H1 (cell line): ENCODE results near the gene GNB1. TPM values are rescaled to one million over a fixed set of nuclear protein-coding genes. Genes with fewer than 3 reads are reported as not detected.

ENCODE experiments used
- CTCF ChIA-PET: fragments of 300-600 bp; sonication (Branson Sonifier 250); formaldehyde crosslinking; loops from one replicate; lab custom pipeline; 2021; ENCODE audit not compliant: partially characterized antibody; lab: Charles Lee
- POLR2A ChIA-PET: fragments of 300-600 bp; sonication (Branson Sonifier 250); formaldehyde crosslinking; loops from one replicate; lab custom pipeline; 2021; ENCODE audit warnings: inconsistent platforms; ENCODE audit not compliant: partially characterized antibody; lab: Charles Lee
- DNase-seq, 2 experiments: peaks; one replicate each; pipeline versions ENCODE4 v3.0.0 to v3.0.0-alpha.2; 2010 to 2022; ENCODE audit warnings: low spot score in 2 of 2, low read depth in 1 of 2, mixed read lengths in 1 of 2
- FAIRE-seq: peaks from 2 replicates; lab custom pipeline; 2011; peaks lifted over from hg19 to GRCh38; lab: Jason Lieb, UNC
- H2AFZ ChIP-seq: 2 replicates; pipeline ENCODE4 v1.8.1; 2012; ENCODE audit warnings: low read length, inconsistent platforms
- H2AK5ac ChIP-seq: 2 replicates; pipeline ENCODE4 v1.6.1; 2013; ENCODE audit warnings: low read depth, low read length
- H2BK120ac ChIP-seq: replicated peaks from 2 replicates; pipeline ENCODE3; 2013; ENCODE audit warnings: low read depth, low read length, inconsistent platforms
- H2BK12ac ChIP-seq: 2 replicates; pipeline ENCODE4 v1.6.1; 2013; ENCODE audit warnings: low read depth, low read length
- H2BK15ac ChIP-seq: 2 replicates; pipeline ENCODE4 v1.6.1; 2013; ENCODE audit warnings: low read length
- H2BK20ac ChIP-seq: 2 replicates; pipeline ENCODE4 v1.6.1; 2013; ENCODE audit warnings: low read length
- H2BK5ac ChIP-seq: 2 replicates; pipeline ENCODE4 v1.6.1; 2013; ENCODE audit warnings: low read depth, low read length
- H3K14ac ChIP-seq: 2 replicates; pipeline ENCODE4 v1.6.1; 2013; ENCODE audit warnings: inconsistent platforms; ENCODE audit not compliant: insufficient read length
- H3K18ac ChIP-seq: 2 replicates; pipeline ENCODE4 v1.6.1; 2013; ENCODE audit warnings: low read length; ENCODE audit errors: extremely low read depth
- H3K23ac ChIP-seq: 2 replicates; pipeline ENCODE4 v1.6.1; 2013; ENCODE audit warnings: inconsistent platforms; ENCODE audit not compliant: insufficient read length
- H3K23me2 ChIP-seq: 2 replicates; pipeline ENCODE4 v1.6.1; 2013; ENCODE audit warnings: low read depth, low read length
- H3K27ac ChIP-seq: 2 replicates; pipeline ENCODE4 v1.6.1; 2011; ENCODE audit warnings: low read depth, low read length, inconsistent platforms
- H3K27me3 ChIP-seq, 4 experiments: replicated peaks in 1 of 4; 1 replicate in 1 of 4; 2 replicates in 3 of 4; pipeline versions ENCODE4 v1.6.1 to v1.8.1; 2011 to 2013; ENCODE audit warnings: low read length in 3 of 4, mild to moderate bottlenecking in 3 of 4, inconsistent platforms in 2 of 4, mixed read lengths in 2 of 4, moderate library complexity in 1 of 4; ENCODE audit not compliant: control insufficient read depth in 3 of 4, insufficient read depth in 3 of 4; ENCODE audit errors: extremely low read depth in 1 of 4
- H3K36me3 ChIP-seq, 4 experiments: 2 replicates each; pipeline versions ENCODE4 v1.6.1 to v1.8.1; 2011 to 2013; ENCODE audit warnings: mild to moderate bottlenecking in 4 of 4, low read length in 3 of 4, moderate library complexity in 2 of 4, control low read depth in 1 of 4, inconsistent platforms in 1 of 4; ENCODE audit not compliant: insufficient read depth in 4 of 4, control insufficient read depth in 2 of 4
- H3K4ac ChIP-seq: replicated peaks from 2 replicates; pipeline ENCODE3; 2013; ENCODE audit warnings: low read length, low read depth, mixed read lengths, inconsistent platforms; ENCODE audit not compliant: insufficient read length
- H3K4me1 ChIP-seq, 4 experiments: replicated peaks in 1 of 4; 1 replicate in 1 of 4; 2 replicates in 3 of 4; pipeline versions ENCODE4 v1.6.1 to v1.8.1; 2011 to 2013; ENCODE audit warnings: low read length in 3 of 4, inconsistent platforms in 2 of 4, mixed read lengths in 1 of 4; ENCODE audit not compliant: insufficient read depth in 4 of 4, control insufficient read depth in 3 of 4
- H3K4me2 ChIP-seq, 2 experiments: 2 replicates each; pipeline versions ENCODE4 v1.6.1 to v1.8.1; 2011 to 2013; ENCODE audit warnings: low read depth in 2 of 2, low read length in 2 of 2, control low read depth in 1 of 2, inconsistent platforms in 1 of 2, mild to moderate bottlenecking in 1 of 2; ENCODE audit not compliant: insufficient read depth in 1 of 2
- H3K4me3 ChIP-seq, 4 experiments: fragments of 200-600, 300-600 bp in 1 of 4; sonication (generic), shearing (Covaris generic), sonication (Bioruptor Twin) in 1 of 4; 2 replicates each; pipeline versions ENCODE4 v1.5.1 to v1.8.1; 2011 to 2016; ENCODE audit warnings: low read length in 4 of 4, low read depth in 3 of 4, control low read depth in 2 of 4, inconsistent platforms in 2 of 4, mild to moderate bottlenecking in 2 of 4, mixed read lengths in 1 of 4, moderate library complexity in 1 of 4; ENCODE audit not compliant: insufficient read depth in 2 of 4; ENCODE audit errors: extremely low read depth in 1 of 4
- H3K56ac ChIP-seq: replicated peaks from 2 replicates; pipeline ENCODE3; 2013; ENCODE audit warnings: low read depth, mild to moderate bottlenecking, mixed read lengths, low read length, inconsistent platforms; ENCODE audit not compliant: insufficient read length
- H3K79me1 ChIP-seq: 2 replicates; pipeline ENCODE4 v1.6.1; 2013; ENCODE audit warnings: low read depth, low read length, control low read depth
- H3K79me2 ChIP-seq, 2 experiments: 2 replicates each; pipeline versions ENCODE4 v1.6.1 to v1.8.1; 2012 to 2013; ENCODE audit warnings: low read length in 2 of 2, mild to moderate bottlenecking in 2 of 2, inconsistent platforms in 1 of 2; ENCODE audit not compliant: insufficient read depth in 2 of 2, control insufficient read depth in 1 of 2
- H3K9ac ChIP-seq, 4 experiments: replicated peaks in 1 of 4; 1 replicate in 1 of 4; 2 replicates in 3 of 4; pipeline versions ENCODE4 v1.6.1 to v1.8.1; 2011 to 2013; ENCODE audit warnings: low read depth in 3 of 4, low read length in 3 of 4, control low read depth in 2 of 4, mild to moderate bottlenecking in 2 of 4, moderate library complexity in 2 of 4, inconsistent platforms in 1 of 4; ENCODE audit errors: extremely low read depth in 1 of 4
- H3K9me3 ChIP-seq, 2 experiments: 2 replicates each; pipeline versions ENCODE4 v1.6.1 to v1.8.1; 2012 to 2013; ENCODE audit warnings: mild to moderate bottlenecking in 2 of 2, moderate library complexity in 2 of 2, control low read depth in 1 of 2, inconsistent platforms in 1 of 2, low read depth in 1 of 2, low read length in 1 of 2, mixed read lengths in 1 of 2; ENCODE audit not compliant: insufficient read depth in 2 of 2
- H4K20me1 ChIP-seq, 2 experiments: replicated peaks in 1 of 2; 2 replicates each; pipeline versions ENCODE3 to v1.8.1; 2011 to 2013; ENCODE audit warnings: inconsistent platforms in 2 of 2, low read length in 2 of 2, mild to moderate bottlenecking in 1 of 2; ENCODE audit not compliant: insufficient read depth in 2 of 2, control insufficient read depth in 1 of 2
- H4K5ac ChIP-seq: 2 replicates; pipeline ENCODE4 v1.6.1; 2013; ENCODE audit warnings: low read length, low read depth, mixed read lengths, inconsistent platforms; ENCODE audit not compliant: insufficient read length
- H4K8ac ChIP-seq: 2 replicates; pipeline ENCODE4 v1.8.0; 2013; ENCODE audit warnings: mild to moderate bottlenecking, moderate library complexity, low read length, inconsistent platforms; ENCODE audit not compliant: insufficient read depth; ENCODE audit errors: extremely low read depth
- H4K91ac ChIP-seq: replicated peaks from 2 replicates; pipeline ENCODE3; 2013; ENCODE audit warnings: low read length, mixed read lengths, inconsistent platforms; ENCODE audit not compliant: insufficient read length
- ATF3 ChIP-seq: IDR thresholded peaks from 2 replicates; pipeline ENCODE4 v1.6.1; 2011; ENCODE audit warnings: low read depth, mild to moderate bottlenecking, low read length; ENCODE audit not compliant: insufficient read depth
- CTCF ChIP-seq, 3 experiments: IDR thresholded peaks; 1 replicate in 2 of 3; 2 replicates in 1 of 3; pipeline versions ENCODE4 v1.5.1 to v1.6.1; 2011; ENCODE audit warnings: low read length in 3 of 3, mild to moderate bottlenecking in 3 of 3, inconsistent platforms in 2 of 3, low read depth in 1 of 3, moderate library complexity in 1 of 3; ENCODE audit not compliant: insufficient read depth in 1 of 3; ENCODE audit errors: control extremely low read depth in 1 of 3
- GTF2F1 ChIP-seq: IDR thresholded peaks from 2 replicates; pipeline ENCODE4 v1.6.1; 2012; ENCODE audit warnings: low read depth, low read length, improper control_type of control experiment, borderline replicate concordance
- MAX ChIP-seq: IDR thresholded peaks from 2 replicates; pipeline ENCODE4 v1.6.1; 2012; ENCODE audit warnings: inconsistent platforms
- PHF8 ChIP-seq: fragments of 200-600 bp; sonication (generic); conservative IDR thresholded peaks from 2 replicates; pipeline ENCODE4 v1.7.1; 2012; ENCODE audit warnings: low read depth, mild to moderate bottlenecking, inconsistent platforms, low read length, moderate library complexity
- RFX5 ChIP-seq: IDR thresholded peaks from 2 replicates; pipeline ENCODE4 v1.6.1; 2011; ENCODE audit warnings: low read depth, low read length, improper control_type of control experiment, borderline replicate concordance
- TEAD4 ChIP-seq: IDR thresholded peaks from 2 replicates; pipeline ENCODE4 v1.6.1; 2012; ENCODE audit warnings: low read depth, low read length, inconsistent platforms, mixed read lengths
- ZNF274 ChIP-seq: IDR thresholded peaks from 2 replicates; pipeline ENCODE4 v1.7.0; 2012; ENCODE audit warnings: low read length, borderline replicate concordance; ENCODE audit errors: extremely low read depth
- WGBS, 2 experiments: shearing (Covaris generic) in 1 of 2; methylation state at CpG; one replicate each; pipeline versions ENCODE4 v1.1.6 to v1.1.7; 2013 to 2015; ENCODE audit warnings: low lambda C conversion rate in 2 of 2, mixed read lengths in 2 of 2, inconsistent platforms in 1 of 2, low coverage in 1 of 2, missing lambda C conversion rate in 1 of 2; ENCODE audit not compliant: insufficient replicate concordance in 2 of 2, insufficient coverage in 1 of 2, insufficient read length in 1 of 2; ENCODE audit errors: extremely low coverage in 1 of 2, missing lambda C conversion rate in 1 of 2; 5-methylcytosine and 5-hydroxymethylcytosine counted together
- polyA plus RNA-seq, 7 experiments: library from polyadenylated mRNA; depleted of rRNA in 3 of 7; stranded (reverse) in 5 of 7; unstranded in 2 of 7; fragments of >200 nt in 5 of 7; fragments of 200-250 nt in 2 of 7; gene quantifications; 1 replicate in 5 of 7; 2 replicates in 1 of 7; 4 replicates in 1 of 7; pipeline versions ENCODE4 v1.2.1 to v1.2.3, GENCODE V29; 2011 to 2013; ENCODE audit warnings: missing spikeins in 2 of 7, mixed read lengths in 2 of 7
- total RNA-seq: library from RNA; stranded (reverse); fragmentation: NEBNext Ultra II Directional; extraction: Animal tissue kit (Norgen Biotek cat#: 25700); gene quantifications from 2 replicates; pipeline ENCODE4 v1.2.1, GENCODE V29; 2021

Gene GNB1
- total and polyA plus RNA-seq, 2 of the 8 experiments (the other 6 are each of a cell fraction or from before 2014, with no cell fraction given) = 343 to 382 TPM

GRCh38 chr1:1808206-1808605, 82.7 kb downstream of the GNB1 start:
- Histone ChIP-seq H3K18ac (no peak overlapping the region), H3K56ac (no peak overlapping the region), H3K23ac (no peak overlapping the region), H2BK120ac (no peak overlapping the region), H4K8ac (no peak overlapping the region), H3K4me1 (no peaks in the 10 kb centered on the region), H2BK5ac (no peak overlapping the region), H2BK20ac (no peak overlapping the region), H3K9ac (no peak overlapping the region), H3K4ac (no peak overlapping the region), H4K5ac (no peak overlapping the region), H4K20me1 (peaks cover 2 to 5% of the 10 kb centered on the region in 2 experiments), H3K27me3 (no peaks in the 10 kb centered on the region), H4K91ac (no peak overlapping the region), H3K23me2 (no peaks in the 10 kb centered on the region), H3K4me3 (no peak overlapping the region), H2BK15ac (no peak overlapping the region), H3K27ac (no peak overlapping the region), H3K79me2 (peaks cover 0 to 7% of the 10 kb centered on the region in 2 experiments; a peak in 1 of 4 replicates), H2BK12ac (no peak overlapping the region), H2AK5ac (no peak overlapping the region), H3K4me2 (no peak overlapping the region), H2AFZ (no peak overlapping the region), H3K14ac (no peak overlapping the region), H3K79me1 (peaks cover 2% of the 10 kb centered on the region; the same call in 1 of the 2 replicates), H3K9me3 (no peaks in the 10 kb centered on the region), H3K36me3 (peaks cover 4 to 52% (median 29%) of the 10 kb centered on the region in 4 experiments; a peak in 6 of 8 replicates)
- DNase-seq = no peak
- ChIA-PET CTCF (interaction anchor here (0.6 to 2.8 kb wide), 6 partner anchors 8 to 139 kb away, joined by 3 to 22 read pairs (median 4); no protein-coding TSS in a partner anchor), POLR2A (interaction anchor here (1.0 to 1.4 kb wide), 3 partner anchors 18 to 31 kb away, joined by 3 read pairs; no protein-coding TSS in a partner anchor)
- WGBS, 2 experiments = 97% methylated on average over 10 of the region's 10 CpGs; no CpG with 5 or more reads in 1 of the 2 experiments
- no peak for TF ChIP-seq ZNF274
- no peak for TF ChIP-seq PHF8
- no peak for TF ChIP-seq GTF2F1
- no peak for TF ChIP-seq TEAD4
- TF ChIP-seq CTCF (IDR thresholded peaks at IDR 0.05; ENCODE audit: control extremely low read depth in 1 of 3, insufficient read depth in 1 of 3, low read depth in 1 of 3, low read length in 3 of 3) = no peak
- no peak for TF ChIP-seq ATF3
- no peak for TF ChIP-seq MAX
- TF ChIP-seq RFX5 = no peak
- FAIRE-seq = no peak
